ENCODE measurements around the gene TMEM245.

The TMEM245 gene

GRCh38 chr9:109051733-109052132 is 68.0 kb downstream of the TMEM245 start:
- H2BK5ac ChIP-seq (ENCODE audit: low read length), result no peak overlapping the region
- H3K79me2 ChIP-seq (ENCODE audit: control insufficient read depth, insufficient read depth, low read length), result no peaks in the 10 kb centered on the region
- no peak overlapping the region for H3K4me3 ChIP-seq (ENCODE audit: low read length)
- H3K4me1 ChIP-seq (ENCODE audit: control insufficient read depth, low read depth, low read length), result no peaks in the 10 kb centered on the region
- no peak overlapping the region for H3K9ac ChIP-seq (ENCODE audit: low read length)
- no peak overlapping the region for H2BK120ac ChIP-seq (ENCODE audit: low read depth, low read length)
- peaks cover 2% of the 10 kb centered on the region for H3K36me3 ChIP-seq (ENCODE audit: control insufficient read depth, insufficient read depth, low read length)
- DNase-seq, result no peak
- H3K27ac ChIP-seq (ENCODE audit: low read depth, low read length), result no peak overlapping the region
- H3K56ac ChIP-seq (ENCODE audit: low read length), result no peak overlapping the region
- no peaks in the 10 kb centered on the region for H3K27me3 ChIP-seq (ENCODE audit: insufficient read depth, low read length, poor library complexity)
- H4K8ac ChIP-seq (ENCODE audit: low read depth, low read length), result no peak overlapping the region
- H3K4ac ChIP-seq (ENCODE audit: low read depth, low read length), result no peak overlapping the region
- no CpG with 5 or more reads among the region's 1 CpG for WGBS (ENCODE audit: extremely low coverage, insufficient coverage, low lambda C conversion rate)
- no peak overlapping the region for H3K4me2 ChIP-seq (ENCODE audit: low read length)
- H3K23ac ChIP-seq (ENCODE audit: low read length), result no peak overlapping the region
- no peak overlapping the region for H2AK5ac ChIP-seq (ENCODE audit: low read length)
- H2BK15ac ChIP-seq (replicated peaks; ENCODE audit: low read depth), result no peak overlapping the region
- H3K18ac ChIP-seq (ENCODE audit: low read length), result no peak overlapping the region
- no peak overlapping the region for H4K5ac ChIP-seq (ENCODE audit: low read length)
- H3K79me1 ChIP-seq (ENCODE audit: low read length), result no peaks in the 10 kb centered on the region

DNA sequence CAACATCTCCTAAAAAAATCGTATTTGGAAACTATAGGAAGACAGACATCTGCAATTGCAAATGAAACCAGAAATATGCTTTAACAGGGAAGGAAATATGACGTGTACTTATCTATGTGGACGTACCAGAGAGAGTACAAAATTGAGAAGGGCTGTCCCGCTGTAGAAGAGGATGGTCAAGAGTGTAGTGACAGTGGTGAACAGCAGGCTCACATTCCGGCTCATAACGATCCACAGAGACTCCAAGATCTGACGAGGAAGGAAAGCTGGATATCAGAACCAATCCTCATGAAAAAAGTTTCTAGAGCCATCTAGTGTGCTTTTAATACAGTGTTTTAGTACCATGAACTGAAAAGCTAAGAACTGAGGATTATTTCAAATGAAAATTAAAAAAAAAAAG is 69.3 kb downstream of the TMEM245 start:
- Histone ChIP-seq H2BK120ac (ENCODE audit: low read depth, low read length) (no peak overlapping the region), H2BK5ac (ENCODE audit: low read length) (no peak overlapping the region), H3K4me2 (ENCODE audit: low read length) (no peak overlapping the region), H3K4ac (ENCODE audit: low read depth, low read length) (no peak overlapping the region), H3K36me3 (ENCODE audit: control insufficient read depth, insufficient read depth, low read length) (no peaks in the 10 kb centered on the region), H3K79me2 (ENCODE audit: control insufficient read depth, insufficient read depth, low read length) (no peaks in the 10 kb centered on the region), H3K4me1 (ENCODE audit: control insufficient read depth, low read depth, low read length) (no peaks in the 10 kb centered on the region), H3K27me3 (ENCODE audit: insufficient read depth, low read length, poor library complexity) (no peaks in the 10 kb centered on the region), H3K18ac (ENCODE audit: low read length) (no peak overlapping the region), H3K79me1 (ENCODE audit: low read length) (no peaks in the 10 kb centered on the region), H3K23ac (ENCODE audit: low read length) (no peak overlapping the region), H2BK15ac (replicated peaks; ENCODE audit: low read depth) (no peak overlapping the region), H4K8ac (ENCODE audit: low read depth, low read length) (no peak overlapping the region), H2AK5ac (ENCODE audit: low read length) (no peak overlapping the region), H4K5ac (ENCODE audit: low read length) (no peak overlapping the region), H3K4me3 (ENCODE audit: low read length) (no peak overlapping the region), H3K56ac (ENCODE audit: low read length) (no peak overlapping the region), H3K27ac (ENCODE audit: low read depth, low read length) (no peak overlapping the region), H3K9ac (ENCODE audit: low read length) (no peak overlapping the region)
- DNase-seq, result no peak
- no CpG with 5 or more reads among the region's 7 CpGs for WGBS (ENCODE audit: extremely low coverage, insufficient coverage, low lambda C conversion rate)

GRCh38 chr9:109048822-109049221 is 70.9 kb downstream of the TMEM245 start:
- H2BK5ac ChIP-seq (ENCODE audit: low read length), result no peak overlapping the region
- H3K27me3 ChIP-seq (ENCODE audit: insufficient read depth, low read length, poor library complexity), result no peaks in the 10 kb centered on the region
- H3K79me2 ChIP-seq (ENCODE audit: control insufficient read depth, insufficient read depth, low read length), result no peaks in the 10 kb centered on the region
- no peak overlapping the region for H3K18ac ChIP-seq (ENCODE audit: low read length)
- no peak for DNase-seq
- H2AK5ac ChIP-seq (ENCODE audit: low read length), result no peak overlapping the region
- H3K4me2 ChIP-seq (ENCODE audit: low read length), result no peak overlapping the region
- H3K56ac ChIP-seq (ENCODE audit: low read length), result no peak overlapping the region
- WGBS (ENCODE audit: extremely low coverage, insufficient coverage, low lambda C conversion rate), result no CpG with 5 or more reads among the region's 3 CpGs
- no peak overlapping the region for H3K4me3 ChIP-seq (ENCODE audit: low read length)
- H4K5ac ChIP-seq (ENCODE audit: low read length), result no peak overlapping the region
- H3K36me3 ChIP-seq (ENCODE audit: control insufficient read depth, insufficient read depth, low read length), result peaks cover 1% of the 10 kb centered on the region
- H2BK120ac ChIP-seq (ENCODE audit: low read depth, low read length), result no peak overlapping the region
- no peaks in the 10 kb centered on the region for H3K4me1 ChIP-seq (ENCODE audit: control insufficient read depth, low read depth, low read length)
- no peak overlapping the region for H2BK15ac ChIP-seq (replicated peaks; ENCODE audit: low read depth)
- no peaks in the 10 kb centered on the region for H3K79me1 ChIP-seq (ENCODE audit: low read length)
- H3K27ac ChIP-seq (ENCODE audit: low read depth, low read length), result no peak overlapping the region
- no peak overlapping the region for H3K4ac ChIP-seq (ENCODE audit: low read depth, low read length)
- no peak overlapping the region for H4K8ac ChIP-seq (ENCODE audit: low read depth, low read length)
- no peak overlapping the region for H3K9ac ChIP-seq (ENCODE audit: low read length)
- H3K23ac ChIP-seq (ENCODE audit: low read length), result no peak overlapping the region

GRCh38 chr9:109047259-109047658 is 72.5 kb downstream of the TMEM245 start:
- no CpG with 5 or more reads among the region's 2 CpGs for WGBS (ENCODE audit: extremely low coverage, insufficient coverage, low lambda C conversion rate)
- H3K27me3 ChIP-seq (ENCODE audit: insufficient read depth, low read length, poor library complexity), result no peaks in the 10 kb centered on the region
- H3K79me2 ChIP-seq (ENCODE audit: control insufficient read depth, insufficient read depth, low read length), result no peaks in the 10 kb centered on the region
- no peak overlapping the region for H3K4ac ChIP-seq (ENCODE audit: low read depth, low read length)
- DNase-seq, result no peak
- no peak overlapping the region for H3K4me3 ChIP-seq (ENCODE audit: low read length)
- H2BK120ac ChIP-seq (ENCODE audit: low read depth, low read length), result no peak overlapping the region
- H3K23ac ChIP-seq (ENCODE audit: low read length), result no peak overlapping the region
- no peak overlapping the region for H3K4me2 ChIP-seq (ENCODE audit: low read length)
- H2BK5ac ChIP-seq (ENCODE audit: low read length), result no peak overlapping the region
- H3K4me1 ChIP-seq (ENCODE audit: control insufficient read depth, low read depth, low read length), result no peaks in the 10 kb centered on the region
- no peak overlapping the region for H3K27ac ChIP-seq (ENCODE audit: low read depth, low read length)
- H3K36me3 ChIP-seq (ENCODE audit: control insufficient read depth, insufficient read depth, low read length), result peaks cover 1% of the 10 kb centered on the region
- H2AK5ac ChIP-seq (ENCODE audit: low read length), result no peak overlapping the region
- no peak overlapping the region for H4K5ac ChIP-seq (ENCODE audit: low read length)
- no peak overlapping the region for H3K56ac ChIP-seq (ENCODE audit: low read length)
- no peak overlapping the region for H2BK15ac ChIP-seq (replicated peaks; ENCODE audit: low read depth)
- H4K8ac ChIP-seq (ENCODE audit: low read depth, low read length), result no peak overlapping the region
- no peaks in the 10 kb centered on the region for H3K79me1 ChIP-seq (ENCODE audit: low read length)
- H3K9ac ChIP-seq (ENCODE audit: low read length), result no peak overlapping the region
- no peak overlapping the region for H3K18ac ChIP-seq (ENCODE audit: low read length)

- Histone ChIP-seq H3K27ac (ENCODE audit: low read depth, low read length) (no peak overlapping the region), H3K27me3 (ENCODE audit: insufficient read depth, low read length, poor library complexity) (no peaks in the 10 kb centered on the region), H3K18ac (ENCODE audit: low read length) (no peak overlapping the region), H3K79me1 (ENCODE audit: low read length) (no peaks in the 10 kb centered on the region), H4K8ac (ENCODE audit: low read depth, low read length) (no peak overlapping the region), H3K79me2 (ENCODE audit: control insufficient read depth, insufficient read depth, low read length) (no peaks in the 10 kb centered on the region), H3K9ac (ENCODE audit: low read length) (no peak overlapping the region), H3K4ac (ENCODE audit: low read depth, low read length) (no peak overlapping the region), H3K36me3 (ENCODE audit: control insufficient read depth, insufficient read depth, low read length) (peaks cover 1% of the 10 kb centered on the region), H3K23ac (ENCODE audit: low read length) (no peak overlapping the region), H2BK15ac (replicated peaks; ENCODE audit: low read depth) (no peak overlapping the region), H3K4me1 (ENCODE audit: control insufficient read depth, low read depth, low read length) (no peaks in the 10 kb centered on the region), H2BK5ac (ENCODE audit: low read length) (no peak overlapping the region), H2BK120ac (ENCODE audit: low read depth, low read length) (no peak overlapping the region), H3K56ac (ENCODE audit: low read length) (no peak overlapping the region), H3K4me3 (ENCODE audit: low read length) (no peak overlapping the region), H4K5ac (ENCODE audit: low read length) (no peak overlapping the region), H2AK5ac (ENCODE audit: low read length) (no peak overlapping the region), H3K4me2 (ENCODE audit: low read length) (no peak overlapping the region)
- no peak for DNase-seq
- WGBS (ENCODE audit: extremely low coverage, insufficient coverage, low lambda C conversion rate), result no CpG with 5 or more reads among the region's 1 CpG
Measured at GRCh38 chr9:109046346-109046745, 73.4 kb downstream of the TMEM245 start.

DNA sequence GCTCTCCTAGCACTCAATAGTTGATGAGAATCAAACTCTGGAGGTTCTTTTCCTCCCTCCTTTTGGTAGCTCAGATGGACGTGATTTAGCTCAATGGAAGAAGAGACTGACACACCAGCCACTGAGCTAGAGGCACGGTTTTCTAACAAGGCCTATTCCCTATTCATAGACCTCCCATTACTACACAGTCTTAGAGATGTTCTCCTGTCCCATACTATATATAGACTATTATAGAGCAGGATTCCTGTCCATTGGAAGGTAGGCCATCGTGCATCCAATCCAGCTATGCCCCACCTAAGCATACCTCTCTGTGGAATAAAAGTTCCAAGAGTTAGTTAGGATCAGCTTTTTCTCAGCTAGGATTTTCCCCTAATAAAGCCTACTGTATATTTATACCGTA is 76.2 kb downstream of the TMEM245 start:
- no peaks in the 10 kb centered on the region for H3K4me1 ChIP-seq (ENCODE audit: control insufficient read depth, low read depth, low read length)
- H3K9ac ChIP-seq (ENCODE audit: low read length), result no peak overlapping the region
- H3K36me3 ChIP-seq (ENCODE audit: control insufficient read depth, insufficient read depth, low read length), result peaks cover 1% of the 10 kb centered on the region
- no peak overlapping the region for H3K56ac ChIP-seq (ENCODE audit: low read length)
- H3K79me1 ChIP-seq (ENCODE audit: low read length), result no peaks in the 10 kb centered on the region
- no peak overlapping the region for H3K4me2 ChIP-seq (ENCODE audit: low read length)
- H3K4ac ChIP-seq (ENCODE audit: low read depth, low read length), result no peak overlapping the region
- DNase-seq, result no peak
- no peak overlapping the region for H3K18ac ChIP-seq (ENCODE audit: low read length)
- no peak overlapping the region for H2BK15ac ChIP-seq (replicated peaks; ENCODE audit: low read depth)
- no peak overlapping the region for H2BK5ac ChIP-seq (ENCODE audit: low read length)
- no peak overlapping the region for H2AK5ac ChIP-seq (ENCODE audit: low read length)
- H4K8ac ChIP-seq (ENCODE audit: low read depth, low read length), result no peak overlapping the region
- H3K23ac ChIP-seq (ENCODE audit: low read length), result no peak overlapping the region
- H3K27ac ChIP-seq (ENCODE audit: low read depth, low read length), result no peak overlapping the region
- no peaks in the 10 kb centered on the region for H3K79me2 ChIP-seq (ENCODE audit: control insufficient read depth, insufficient read depth, low read length)
- no peak overlapping the region for H2BK120ac ChIP-seq (ENCODE audit: low read depth, low read length)
- no peaks in the 10 kb centered on the region for H3K27me3 ChIP-seq (ENCODE audit: insufficient read depth, low read length, poor library complexity)
- no peak overlapping the region for H3K4me3 ChIP-seq (ENCODE audit: low read length)
- WGBS (ENCODE audit: extremely low coverage, insufficient coverage, low lambda C conversion rate), result no CpG with 5 or more reads among the region's 4 CpGs
- H4K5ac ChIP-seq (ENCODE audit: low read length), result no peak overlapping the region

Measured in mesendoderm (in vitro differentiated cells).